Endothelial cell (in vitro differentiated cells): ENCODE measurements around the gene SHISA9. TPM values are rescaled to one million over a fixed set of nuclear protein-coding genes. Genes with fewer than 3 reads are reported as not detected.

Experiments
- DNase-seq: peaks from one replicate; pipeline ENCODE4 v3.0.0; 2021; ENCODE audit warnings: low spot score
- H3K27ac Mint-ChIP-seq: one replicate; pipeline ENCODE4 v1.8.0; 2021; ENCODE audit warnings: mixed read lengths, inconsistent platforms; ENCODE audit not compliant: unreplicated experiment
- H3K27me3 Mint-ChIP-seq: one replicate; pipeline ENCODE4 v1.8.0; 2021; ENCODE audit warnings: mild to moderate bottlenecking, moderate library complexity, mixed read lengths, inconsistent platforms; ENCODE audit not compliant: unreplicated experiment
- H3K36me3 Mint-ChIP-seq: one replicate; pipeline ENCODE4 v1.8.0; 2021; ENCODE audit warnings: mild to moderate bottlenecking, low read depth, mixed read lengths, inconsistent platforms; ENCODE audit not compliant: unreplicated experiment
- H3K4me1 Mint-ChIP-seq: one replicate; pipeline ENCODE4 v1.8.0; 2021; ENCODE audit warnings: mild to moderate bottlenecking, mixed read lengths, inconsistent platforms; ENCODE audit not compliant: unreplicated experiment
- H3K4me3 Mint-ChIP-seq: one replicate; pipeline ENCODE4 v1.8.0; 2021; ENCODE audit warnings: mild to moderate bottlenecking, mixed read lengths, inconsistent platforms; ENCODE audit not compliant: unreplicated experiment
- H3K9me3 Mint-ChIP-seq: one replicate; pipeline ENCODE4 v1.8.0; 2021; ENCODE audit warnings: mixed read lengths, inconsistent platforms; ENCODE audit not compliant: unreplicated experiment
- total RNA-seq: library from RNA; stranded (reverse); fragmentation: NEBNext Ultra II Directional; extraction: Animal tissue kit (Norgen Biotek cat#: 25700); gene quantifications from one replicate; pipeline ENCODE4 v1.2.1, GENCODE V29; 2021; ENCODE audit not compliant: unreplicated experiment
- TF ChIP-seq, protein P1 (sequence below): fragments of 200-600 bp; sonication (generic); IDR thresholded peaks from one replicate; pipeline ENCODE4 v1.5.0; 2021; ENCODE audit warnings: antibody characterized with exemption; ENCODE audit not compliant: unreplicated experiment

The SHISA9 gene
- total RNA-seq, 1 donor from 2014 or later = 0.49 TPM

DNA sequence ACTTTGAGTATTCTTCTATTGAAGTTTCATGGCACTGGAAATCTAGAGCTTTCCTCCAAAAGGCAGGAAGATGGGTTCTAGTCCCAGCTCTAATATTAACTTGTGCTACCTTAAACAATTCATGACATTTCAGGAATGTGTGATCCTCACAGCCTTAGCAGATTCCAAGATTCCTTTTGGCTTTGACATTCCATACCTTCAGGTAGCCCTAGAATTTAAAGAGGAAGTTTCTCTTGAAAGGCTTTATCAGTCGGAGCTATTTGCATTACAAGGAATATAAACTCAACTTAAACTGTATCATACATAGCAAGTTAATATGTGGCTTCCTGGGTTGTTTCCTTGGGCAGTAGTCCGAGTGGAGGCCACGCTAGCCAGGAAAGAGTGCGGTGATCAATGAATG, 330.0 kb downstream of the SHISA9 start:
- Mint-ChIP-seq H3K4me1 (no peaks in the 10 kb centered on the region), H3K4me3 (no peak overlapping the region), H3K36me3 (no peaks in the 10 kb centered on the region), H3K9me3 (no peaks in the 10 kb centered on the region), H3K27ac (no peak overlapping the region), H3K27me3 (peaks cover 3% of the 10 kb centered on the region)
- TF ChIP-seq, protein P1, sequence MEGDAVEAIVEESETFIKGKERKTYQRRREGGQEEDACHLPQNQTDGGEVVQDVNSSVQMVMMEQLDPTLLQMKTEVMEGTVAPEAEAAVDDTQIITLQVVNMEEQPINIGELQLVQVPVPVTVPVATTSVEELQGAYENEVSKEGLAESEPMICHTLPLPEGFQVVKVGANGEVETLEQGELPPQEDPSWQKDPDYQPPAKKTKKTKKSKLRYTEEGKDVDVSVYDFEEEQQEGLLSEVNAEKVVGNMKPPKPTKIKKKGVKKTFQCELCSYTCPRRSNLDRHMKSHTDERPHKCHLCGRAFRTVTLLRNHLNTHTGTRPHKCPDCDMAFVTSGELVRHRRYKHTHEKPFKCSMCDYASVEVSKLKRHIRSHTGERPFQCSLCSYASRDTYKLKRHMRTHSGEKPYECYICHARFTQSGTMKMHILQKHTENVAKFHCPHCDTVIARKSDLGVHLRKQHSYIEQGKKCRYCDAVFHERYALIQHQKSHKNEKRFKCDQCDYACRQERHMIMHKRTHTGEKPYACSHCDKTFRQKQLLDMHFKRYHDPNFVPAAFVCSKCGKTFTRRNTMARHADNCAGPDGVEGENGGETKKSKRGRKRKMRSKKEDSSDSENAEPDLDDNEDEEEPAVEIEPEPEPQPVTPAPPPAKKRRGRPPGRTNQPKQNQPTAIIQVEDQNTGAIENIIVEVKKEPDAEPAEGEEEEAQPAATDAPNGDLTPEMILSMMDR = no peak
- no peak for DNase-seq

DNA sequence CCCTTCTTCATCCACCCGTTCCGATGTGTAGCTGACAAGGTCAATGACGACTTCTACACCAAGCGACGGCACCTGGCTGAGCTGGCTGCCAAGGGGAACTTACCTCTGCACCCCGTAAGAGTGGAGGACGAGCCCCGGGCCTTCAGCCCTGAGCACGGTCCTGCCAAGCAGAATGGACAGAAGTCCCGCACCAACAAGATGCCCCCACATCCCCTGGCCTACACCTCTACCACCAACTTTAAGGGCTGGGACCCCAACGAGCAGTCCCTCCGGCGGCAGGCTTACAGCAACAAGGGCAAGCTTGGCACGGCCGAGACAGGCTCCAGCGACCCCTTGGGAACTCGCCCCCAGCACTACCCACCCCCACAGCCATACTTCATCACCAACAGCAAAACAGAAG, 333.6 kb downstream of the SHISA9 start:
- no peaks in the 10 kb centered on the region for H3K4me1 Mint-ChIP-seq
- no peaks in the 10 kb centered on the region for H3K36me3 Mint-ChIP-seq
- H3K9me3 Mint-ChIP-seq = no peaks in the 10 kb centered on the region
- H3K27me3 Mint-ChIP-seq = peaks cover 2% of the 10 kb centered on the region
- TF ChIP-seq, protein P1 = no peak
- no peak for DNase-seq
- no peak overlapping the region for H3K4me3 Mint-ChIP-seq
- H3K27ac Mint-ChIP-seq = no peak overlapping the region

DNA sequence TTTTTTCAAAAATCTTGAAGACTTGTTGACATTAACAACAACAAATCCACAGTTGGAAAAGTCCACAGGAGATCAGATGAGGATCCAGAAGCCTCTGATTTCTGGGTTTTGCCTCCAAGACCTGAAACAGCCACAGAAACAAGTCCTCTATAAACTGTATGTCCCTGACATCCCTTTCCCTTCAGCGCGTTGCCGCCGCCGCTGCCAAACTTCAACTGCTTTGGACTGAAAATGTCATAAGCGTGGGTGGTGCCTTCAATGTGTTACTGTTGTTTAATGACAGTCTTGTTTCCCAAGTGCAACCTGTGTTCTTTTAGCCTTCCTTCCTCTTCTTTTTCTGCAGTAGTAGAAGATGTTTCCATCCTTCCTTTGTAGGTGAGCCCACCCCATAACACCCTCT, 334.9 kb downstream of the SHISA9 start:
- no peak for DNase-seq
- H3K4me3 Mint-ChIP-seq = no peak overlapping the region
- no peaks in the 10 kb centered on the region for H3K36me3 Mint-ChIP-seq
- H3K27me3 Mint-ChIP-seq = peaks cover 2% of the 10 kb centered on the region
- no peak overlapping the region for H3K27ac Mint-ChIP-seq
- H3K9me3 Mint-ChIP-seq = no peaks in the 10 kb centered on the region
- TF ChIP-seq, protein P1 = no peak
- H3K4me1 Mint-ChIP-seq = no peaks in the 10 kb centered on the region

DNA sequence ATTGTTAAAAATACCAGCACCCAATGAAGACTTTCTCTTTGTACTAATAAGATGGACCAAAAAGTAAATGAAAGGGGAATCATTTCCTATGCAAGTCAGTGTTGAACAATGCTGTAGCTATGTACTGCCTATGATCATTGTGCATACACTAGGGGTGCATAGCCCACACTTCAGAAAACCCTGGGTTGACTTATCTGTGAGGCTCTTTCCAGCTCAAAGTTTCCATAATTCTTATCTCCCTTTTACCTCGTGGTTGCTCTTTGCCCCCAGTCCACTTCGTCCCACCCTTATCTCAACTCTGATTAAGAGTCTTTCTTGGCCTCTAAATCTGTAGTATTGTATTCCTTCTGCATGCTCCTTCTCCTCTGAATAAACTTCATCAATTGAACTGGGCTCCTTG, 336.8 kb downstream of the SHISA9 start:
- no peak for DNase-seq

DNA sequence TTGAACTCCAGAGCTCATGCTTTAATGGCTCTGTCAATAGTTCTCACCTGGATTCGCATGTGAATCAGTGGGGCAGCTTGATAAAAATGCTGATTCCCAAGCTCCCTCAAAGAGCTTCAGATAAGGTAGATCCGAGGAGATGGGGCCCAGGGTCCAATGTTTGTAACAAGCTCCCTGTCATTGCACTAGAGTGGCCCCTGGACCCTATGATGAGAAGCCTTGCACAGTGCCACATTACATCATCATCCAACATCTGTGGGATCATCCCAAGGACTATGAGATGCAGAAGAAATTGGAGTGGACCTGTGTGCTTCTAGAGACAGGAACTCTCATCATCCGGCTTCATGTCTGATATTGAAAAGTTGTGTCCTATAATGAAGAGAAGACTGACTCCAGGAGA, 340.8 kb downstream of the SHISA9 start:
- TF ChIP-seq, protein P1 = no peak
- H3K27me3 Mint-ChIP-seq = no peaks in the 10 kb centered on the region

More for the DNA sequence above, 336.8 kb downstream of the SHISA9 start:
- Mint-ChIP-seq H3K36me3 (no peaks in the 10 kb centered on the region), H3K27me3 (peaks cover 2% of the 10 kb centered on the region), H3K4me3 (no peak overlapping the region), H3K27ac (no peak overlapping the region), H3K4me1 (no peaks in the 10 kb centered on the region), H3K9me3 (no peaks in the 10 kb centered on the region)
- TF ChIP-seq, protein P1 = no peak

More for the DNA sequence above, 340.8 kb downstream of the SHISA9 start:
- no peak for DNase-seq
- H3K4me3 Mint-ChIP-seq = no peak overlapping the region
- no peak overlapping the region for H3K27ac Mint-ChIP-seq
- H3K4me1 Mint-ChIP-seq = no peaks in the 10 kb centered on the region
- no peaks in the 10 kb centered on the region for H3K9me3 Mint-ChIP-seq
- no peaks in the 10 kb centered on the region for H3K36me3 Mint-ChIP-seq
